Measurements from ENCODE around the gene STK17B. TPM values are rescaled to one million over a fixed set of nuclear protein-coding genes. Genes with fewer than 3 reads are reported as not detected.

STK17B gene
- total RNA-seq, 3 donors from 2014 or later (not counting 1 experiment from before 2014, with no cell fraction given) = 295 to 390 (median 380) TPM

DNA sequence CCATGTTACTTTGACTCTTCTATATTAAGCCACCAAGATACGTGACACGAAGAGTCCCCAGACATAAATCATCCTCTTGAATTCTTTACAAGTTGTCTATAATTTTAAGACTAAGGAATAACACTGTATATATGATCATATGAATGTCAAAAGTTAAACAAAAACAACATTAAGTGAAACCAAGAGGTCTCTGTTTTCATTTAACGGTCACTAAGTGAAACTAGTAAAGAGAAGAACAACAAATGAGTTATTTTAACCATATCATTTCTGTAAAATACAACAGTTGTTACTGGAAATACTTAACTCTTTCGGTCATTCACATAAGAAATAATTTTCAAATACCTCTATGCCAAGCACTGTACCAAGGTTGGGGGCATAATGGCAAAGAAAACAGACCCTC, 45.7 kb upstream of the STK17B start:
- peaks cover 1% of the 10 kb centered on the region for H3K4me1 ChIP-seq (ENCODE audit: control insufficient read depth, insufficient read depth, low read length)
- ATAC-seq = no peak
- Mint-ChIP-seq H3K9me3 (no peaks in the 10 kb centered on the region), H3K27me3 (ENCODE audit: low read depth in 2 of 2) (no peaks in the 10 kb centered on the region), H3K27ac (no peak overlapping the region), H3K36me3 (no peaks in the 10 kb centered on the region), H3K4me1 (peaks cover 15% of the 10 kb centered on the region in 2 donors), H3K4me3 (no peak overlapping the region)
- no peak overlapping the region for H3K27ac ChIP-seq (ENCODE audit: low read length)
- H3K27me3 ChIP-seq (ENCODE audit: control insufficient read depth, insufficient read depth, low read length) = no peaks in the 10 kb centered on the region
- 90% methylated on average over 2 of the region's 4 CpGs for WGBS (ENCODE audit: insufficient coverage)
- H3K36me3 ChIP-seq (ENCODE audit: control insufficient read depth, insufficient read depth, low read length) = no peaks in the 10 kb centered on the region
- H3K9me3 ChIP-seq (ENCODE audit: control insufficient read depth, insufficient read depth, low read length) = no peaks in the 10 kb centered on the region
- DNase-seq = no peak
- intact Hi-C loops (cut with micrococcal nuclease) = no loop called here
- no peak overlapping the region for H3K4me3 ChIP-seq (ENCODE audit: low read length)
- TF ChIP-seq, protein P1, sequence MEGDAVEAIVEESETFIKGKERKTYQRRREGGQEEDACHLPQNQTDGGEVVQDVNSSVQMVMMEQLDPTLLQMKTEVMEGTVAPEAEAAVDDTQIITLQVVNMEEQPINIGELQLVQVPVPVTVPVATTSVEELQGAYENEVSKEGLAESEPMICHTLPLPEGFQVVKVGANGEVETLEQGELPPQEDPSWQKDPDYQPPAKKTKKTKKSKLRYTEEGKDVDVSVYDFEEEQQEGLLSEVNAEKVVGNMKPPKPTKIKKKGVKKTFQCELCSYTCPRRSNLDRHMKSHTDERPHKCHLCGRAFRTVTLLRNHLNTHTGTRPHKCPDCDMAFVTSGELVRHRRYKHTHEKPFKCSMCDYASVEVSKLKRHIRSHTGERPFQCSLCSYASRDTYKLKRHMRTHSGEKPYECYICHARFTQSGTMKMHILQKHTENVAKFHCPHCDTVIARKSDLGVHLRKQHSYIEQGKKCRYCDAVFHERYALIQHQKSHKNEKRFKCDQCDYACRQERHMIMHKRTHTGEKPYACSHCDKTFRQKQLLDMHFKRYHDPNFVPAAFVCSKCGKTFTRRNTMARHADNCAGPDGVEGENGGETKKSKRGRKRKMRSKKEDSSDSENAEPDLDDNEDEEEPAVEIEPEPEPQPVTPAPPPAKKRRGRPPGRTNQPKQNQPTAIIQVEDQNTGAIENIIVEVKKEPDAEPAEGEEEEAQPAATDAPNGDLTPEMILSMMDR (IDR thresholded peaks at IDR 0.05) = no peak

DNA sequence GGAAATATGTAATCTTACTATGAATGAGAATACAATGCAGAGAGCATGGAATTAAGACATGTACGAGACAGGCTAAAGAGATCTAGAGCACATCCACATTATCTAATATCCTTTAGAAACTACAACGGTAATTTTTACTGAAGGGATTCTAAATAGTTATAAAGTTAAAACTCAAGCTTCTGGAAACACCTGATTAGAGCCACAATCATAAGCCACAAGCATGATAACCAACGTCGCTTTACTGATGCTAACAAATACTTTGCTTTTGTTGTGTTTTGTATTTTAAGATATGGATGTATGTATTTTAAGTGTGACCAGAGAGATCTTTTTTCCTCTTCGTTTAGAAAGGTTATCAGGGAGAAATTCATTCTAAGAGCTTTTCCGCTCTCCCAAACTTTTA, 44.0 kb upstream of the STK17B start:
- peaks cover 18% of the 10 kb centered on the region for H3K4me1 ChIP-seq (ENCODE audit: control insufficient read depth, insufficient read depth, low read length)

DNA sequence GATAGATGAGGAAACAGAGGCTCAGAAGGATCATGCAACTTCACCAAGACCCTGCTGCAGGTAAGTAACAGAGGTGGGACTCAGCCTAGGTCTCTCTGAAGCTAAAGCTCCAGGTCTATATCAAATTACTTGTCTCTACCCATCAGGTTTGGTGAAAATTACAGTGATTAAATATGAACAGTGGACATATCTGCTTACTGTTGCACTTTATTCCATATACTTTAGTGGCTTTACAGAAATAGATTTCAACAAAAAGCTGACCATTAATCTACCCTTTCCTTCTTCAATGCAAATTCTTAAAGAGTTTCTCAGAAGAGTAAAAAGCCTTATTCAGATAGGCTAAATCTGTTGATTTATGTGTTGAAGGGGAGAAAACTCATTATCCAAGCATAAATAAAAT, 42.8 kb upstream of the STK17B start:
- Mint-ChIP-seq H3K36me3 (no peaks in the 10 kb centered on the region), H3K9me3 (no peaks in the 10 kb centered on the region), H3K4me1 (peaks cover 28 to 32% of the 10 kb centered on the region in 2 donors), H3K27me3 (ENCODE audit: low read depth in 2 of 2) (no peaks in the 10 kb centered on the region), H3K27ac (peak overlapping the region; percentile 86 to 93), H3K4me3 (no peak overlapping the region)
- Histone ChIP-seq H3K36me3 (ENCODE audit: control insufficient read depth, insufficient read depth, low read length) (no peaks in the 10 kb centered on the region), H3K27ac (ENCODE audit: low read length) (no peak overlapping the region), H3K9me3 (ENCODE audit: control insufficient read depth, insufficient read depth, low read length) (no peaks in the 10 kb centered on the region), H3K4me1 (ENCODE audit: control insufficient read depth, insufficient read depth, low read length) (peaks cover 20% of the 10 kb centered on the region), H3K4me3 (ENCODE audit: low read length) (no peak overlapping the region), H3K27me3 (ENCODE audit: control insufficient read depth, insufficient read depth, low read length) (no peaks in the 10 kb centered on the region)
- no peak for ATAC-seq
- intact Hi-C loops (cut with micrococcal nuclease) = loop anchor here (5.0 kb wide), 1 partner anchor 48 kb away; no protein-coding TSS in a partner anchor
- no peak for DNase-seq
- TF ChIP-seq, protein P1 (IDR thresholded peaks at IDR 0.05) = no peak

More for the DNA sequence above, 44.0 kb upstream of the STK17B start:
- no peaks in the 10 kb centered on the region for H3K36me3 Mint-ChIP-seq
- H3K4me1 Mint-ChIP-seq = peaks cover 22 to 24% of the 10 kb centered on the region in 2 donors
- no peak overlapping the region for H3K4me3 Mint-ChIP-seq
- TF ChIP-seq, protein P1 (IDR thresholded peaks at IDR 0.05) = no peak
- no peaks in the 10 kb centered on the region for H3K9me3 Mint-ChIP-seq
- H3K27ac Mint-ChIP-seq = no peak overlapping the region
- no CpG with 5 or more reads among the region's 6 CpGs for WGBS (ENCODE audit: insufficient coverage)
- Histone ChIP-seq H3K27ac (ENCODE audit: low read length) (no peak overlapping the region), H3K9me3 (ENCODE audit: control insufficient read depth, insufficient read depth, low read length) (no peaks in the 10 kb centered on the region), H3K27me3 (ENCODE audit: control insufficient read depth, insufficient read depth, low read length) (no peaks in the 10 kb centered on the region), H3K36me3 (ENCODE audit: control insufficient read depth, insufficient read depth, low read length) (no peaks in the 10 kb centered on the region), H3K4me3 (ENCODE audit: low read length) (no peak overlapping the region)
- H3K27me3 Mint-ChIP-seq (ENCODE audit: low read depth in 2 of 2) = no peaks in the 10 kb centered on the region
- DNase-seq = no peak
- intact Hi-C loops (cut with micrococcal nuclease) = no loop called here
- ATAC-seq = no peak
